Fibroblast of peridontal ligament (primary cell): ENCODE results near the gene GMNN.
"Not testable (repeated sequence)": the region's sequence is repeated elsewhere in the genome, so short reads cannot be mapped to it uniquely, and the experiment has no call there.

Experiments
- DNase-seq: peaks from one replicate; pipeline ENCODE4 v3.0.0-alpha.2; 2010; ENCODE audit errors: extremely low read depth

Gene GMNN

GRCh38 chr6:24761851-24762250 is 12.9 kb upstream of the GMNN start:
- DNase-seq: no peak

GRCh38 chr6:24763578-24763977 is 11.2 kb upstream of the GMNN start:
- DNase-seq: no peak

- DNase-seq: not testable (repeated sequence)
Measured at GRCh38 chr6:24764833-24765828, 9.6 kb upstream of the GMNN start.

- DNase-seq: not testable (repeated sequence)
Measured at GRCh38 chr6:24765968-24766367, 8.8 kb upstream of the GMNN start.

- DNase-seq: peak; percentile 67
Measured at GRCh38 chr6:24766680-24767462, 7.9 kb upstream of the GMNN start.

GRCh38 chr6:24768361-24768760 is 6.4 kb upstream of the GMNN start:
- peak; percentile 74 for DNase-seq

GRCh38 chr6:24775520-24776058 is 852 bp downstream of the GMNN start:
- peak; percentile 65 for DNase-seq

GRCh38 chr6:24777227-24777626 is 2.5 kb downstream of the GMNN start:
- DNase-seq: no peak

- DNase-seq: no peak
Measured at GRCh38 chr6:24778121-24778520, 3.4 kb downstream of the GMNN start.

GRCh38 chr6:24778878-24779277 is 4.1 kb downstream of the GMNN start:
- no peak for DNase-seq

- no peak for DNase-seq
Measured at GRCh38 chr6:24779416-24780016, 4.8 kb downstream of the GMNN start.

- DNase-seq: peak; percentile 57
Measured at GRCh38 chr6:24780206-24780605, 5.5 kb downstream of the GMNN start.

GRCh38 chr6:24788031-24788665 is 13.4 kb downstream of the GMNN start:
- DNase-seq: peak; percentile 45

- DNase-seq: no peak
Measured at GRCh38 chr6:24795106-24795505, 20.4 kb downstream of the GMNN start.

GRCh38 chr6:24796616-24797290 is 22.0 kb downstream of the GMNN start:
- no peak for DNase-seq

- DNase-seq: no peak
Measured at GRCh38 chr6:24797596-24798216, 23.0 kb downstream of the GMNN start.

- DNase-seq: no peak
Measured at GRCh38 chr6:24798740-24799540, 24.2 kb downstream of the GMNN start, which contains the start of gene ARMH2. TSS of gene ARMH2 (minus strand) at chr6:24798917. CDS start at chr6:24798857, 60 bp downstream.

- DNase-seq: no peak
Measured at GRCh38 chr6:24799541-24799915, 24.8 kb downstream of the GMNN start.

GRCh38 chr6:24802271-24803059 is 27.7 kb downstream of the GMNN start:
- no peak for DNase-seq
